Dedifferentiated amniotic fluid mesenchymal stem cell (primary cell): ENCODE data around the gene DYNLT4.
"Not testable (repeated sequence)": the region's sequence is repeated elsewhere in the genome, so short reads cannot be mapped to it uniquely, and the experiment has no call there.

Experiments used
- DNase-seq: peaks from one replicate; pipeline ENCODE4 v3.0.0-alpha.2; 2016; ENCODE audit errors: extremely low spot score

The DYNLT4 gene

GRCh38 chr1:44808938-44809917 is 2.1 kb upstream of the DYNLT4 start:
- peak; percentile 27 for DNase-seq

GRCh38 chr1:44808063-44808937 is 1.1 kb upstream of the DYNLT4 start, which contains the start of gene BTBD19:
BTBD19 (plus strand) TSS chr1:44808523; CDS start chr1:44808821, 298 bp downstream.
- peak; percentile 93 for DNase-seq

- DNase-seq: peak; percentile 99
Measured at GRCh38 chr1:44807364-44808062, 362 bp upstream of the DYNLT4 start.

GRCh38 chr1:44806025-44806703 is 987 bp downstream of the DYNLT4 start:
- DNase-seq: no peak

- no peak for DNase-seq
Measured at GRCh38 chr1:44805311-44806024, 1.7 kb downstream of the DYNLT4 start.

GRCh38 chr1:44803312-44804095 is 3.6 kb downstream of the DYNLT4 start:
- no peak for DNase-seq

- no peak for DNase-seq
Measured at GRCh38 chr1:44803062-44803311, 4.2 kb downstream of the DYNLT4 start.

GRCh38 chr1:44802306-44803061 is 4.7 kb downstream of the DYNLT4 start:
- DNase-seq: no peak

- no peak for DNase-seq
Measured at GRCh38 chr1:44801491-44802305, 5.5 kb downstream of the DYNLT4 start.

GRCh38 chr1:44799770-44800584 is 7.2 kb downstream of the DYNLT4 start, which contains the start of gene PLK3:
PLK3 (plus strand) TSS chr1:44800377; CDS start chr1:44800464, 87 bp downstream.
- DNase-seq: peak; percentile 97

GRCh38 chr1:44798481-44799365 is 8.4 kb downstream of the DYNLT4 start:
- no peak for DNase-seq

- not testable (repeated sequence) for DNase-seq
Measured at GRCh38 chr1:44797886-44798285, 9.3 kb downstream of the DYNLT4 start.

GRCh38 chr1:44792736-44793502 is 14.2 kb downstream of the DYNLT4 start:
- no peak for DNase-seq

GRCh38 chr1:44790968-44791801 is 16.0 kb downstream of the DYNLT4 start:
- no peak for DNase-seq
